HL-60/S4 treated with phorbol 12-myristate 13-acetate at 8.2 ng/mL for 4 days and 3 days (cell line): ENCODE measurements around the gene SENP8.
"Not testable (repeated sequence)": the region's sequence is repeated elsewhere in the genome, so short reads cannot be mapped to it uniquely, and the experiment has no call there.

Experiments used
- in situ Hi-C: fragments of 300-500 bp; cut with MboI; formaldehyde crosslinking; loops from 2 replicates; pipeline ENCODE4 v1.15.0; 2022; ENCODE audit warnings: low sequenced_read_pairs

SENP8 gene

DNA sequence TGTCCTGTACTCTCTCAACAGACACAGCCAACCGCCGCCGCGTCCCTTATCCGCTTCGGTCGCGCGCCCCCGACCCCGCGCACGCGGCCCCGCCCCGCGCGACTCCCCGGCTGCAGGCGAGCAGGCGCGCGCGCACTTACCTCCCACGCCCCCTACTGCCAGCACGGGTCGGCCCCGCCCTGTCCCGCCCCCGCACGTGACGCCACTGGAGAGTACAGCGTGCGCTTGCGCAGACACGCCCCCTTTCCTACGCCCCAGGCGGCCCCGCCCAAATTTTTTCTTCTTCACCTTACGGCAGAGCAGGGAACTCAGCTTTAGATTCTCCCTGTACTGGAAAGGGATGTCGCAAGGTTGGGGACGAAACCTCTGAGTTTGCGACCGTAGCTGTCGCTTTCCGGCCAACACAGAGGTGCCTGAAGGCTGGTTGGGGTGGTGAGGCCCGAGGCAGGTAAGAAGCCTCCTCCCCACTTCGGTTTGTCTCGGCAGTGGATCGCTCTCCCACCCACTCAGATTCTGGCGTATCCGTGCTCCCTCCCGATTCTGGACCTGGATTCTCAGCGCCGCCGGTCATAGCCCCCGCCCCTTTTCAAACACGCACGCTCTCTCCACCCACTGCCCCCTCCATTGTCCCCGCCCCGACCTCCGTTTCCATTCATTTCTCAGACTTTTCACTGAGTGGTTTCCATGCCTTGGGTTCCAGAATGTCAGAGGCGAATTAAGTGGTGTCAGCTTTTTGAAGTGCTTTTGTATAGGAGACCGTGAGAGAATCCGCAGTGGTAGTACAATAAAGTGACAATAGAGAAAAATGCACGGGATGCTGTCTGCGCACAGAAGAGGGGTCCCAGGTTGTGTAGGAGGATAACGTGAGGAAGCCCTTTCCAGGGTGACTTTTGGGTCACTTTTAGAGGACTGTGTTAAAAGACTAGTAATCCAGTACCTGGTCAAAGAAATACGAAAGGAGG, at the start of gene SENP8, which contains the start of gene MYO9A:
TSS of gene SENP8 (plus strand) at position 387 of the 962 bp plus-strand sequence. CDS start 21,221 bp downstream, outside the sequence.
TSS of gene MYO9A (minus strand) at position 134 of the 962 bp plus-strand sequence. CDS start 71,587 bp downstream, outside the sequence.
- in situ Hi-C loops: no loop called here

DNA sequence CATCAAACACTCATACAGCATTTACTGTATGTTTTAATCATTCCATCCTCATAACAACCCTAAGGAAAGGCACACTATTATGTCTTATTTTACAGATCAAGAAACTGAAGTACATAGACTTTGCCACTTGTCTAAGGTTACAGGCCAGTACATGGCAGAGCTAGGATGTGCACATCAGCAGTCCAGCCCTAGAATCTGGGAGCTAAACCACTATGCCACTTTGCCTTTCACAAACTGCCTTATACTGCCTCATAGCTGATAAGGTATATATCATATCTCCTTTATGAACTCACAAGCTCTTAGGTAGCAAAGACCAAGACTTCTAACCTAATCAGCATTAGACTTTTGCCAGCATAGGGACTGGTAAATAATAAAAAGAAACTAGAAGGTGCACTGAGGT, 49.3 kb upstream of the SENP8 start:
- in situ Hi-C loops: no loop called here

- in situ Hi-C loops: no loop called here
Measured at GRCh38 chr15:72070817-72071447, 47.3 kb upstream of the SENP8 start.

- in situ Hi-C loops: not testable (repeated sequence)
Measured at GRCh38 chr15:72071448-72071825, 46.8 kb upstream of the SENP8 start.

DNA sequence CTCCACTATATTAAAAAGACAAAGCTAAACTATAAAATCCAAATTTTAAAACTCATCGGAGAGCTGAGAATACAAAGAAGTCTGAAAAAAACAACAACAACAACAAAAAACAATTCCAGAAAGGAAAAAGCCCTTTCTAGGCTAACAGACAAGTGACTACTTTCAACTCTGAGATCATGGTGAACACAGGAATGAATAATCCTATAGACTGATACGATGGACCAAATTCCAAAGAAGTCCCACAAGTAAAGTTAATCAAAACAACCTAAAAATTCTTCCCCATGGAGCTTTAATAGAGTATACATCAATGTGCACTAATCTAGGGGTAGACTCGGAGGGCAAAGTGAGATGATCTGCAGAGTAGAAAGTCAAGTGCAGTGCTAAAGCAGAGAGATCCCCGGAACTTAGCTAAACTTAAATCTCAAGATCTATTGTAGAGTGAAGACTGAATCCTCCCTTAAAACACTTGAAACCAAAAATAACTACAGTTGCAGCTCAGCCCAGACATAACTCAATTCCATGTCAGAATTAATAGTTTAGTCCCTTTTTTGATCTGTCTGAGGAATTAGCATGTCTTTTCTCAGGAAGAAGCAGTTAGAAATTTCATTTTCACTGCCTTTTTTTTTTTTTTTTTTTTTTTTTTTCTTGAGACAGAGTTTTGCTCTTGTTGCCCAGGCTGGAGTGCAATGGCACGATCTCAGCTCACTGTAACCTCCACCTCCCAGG, 43.7 kb upstream of the SENP8 start:
- in situ Hi-C loops: no loop called here

DNA sequence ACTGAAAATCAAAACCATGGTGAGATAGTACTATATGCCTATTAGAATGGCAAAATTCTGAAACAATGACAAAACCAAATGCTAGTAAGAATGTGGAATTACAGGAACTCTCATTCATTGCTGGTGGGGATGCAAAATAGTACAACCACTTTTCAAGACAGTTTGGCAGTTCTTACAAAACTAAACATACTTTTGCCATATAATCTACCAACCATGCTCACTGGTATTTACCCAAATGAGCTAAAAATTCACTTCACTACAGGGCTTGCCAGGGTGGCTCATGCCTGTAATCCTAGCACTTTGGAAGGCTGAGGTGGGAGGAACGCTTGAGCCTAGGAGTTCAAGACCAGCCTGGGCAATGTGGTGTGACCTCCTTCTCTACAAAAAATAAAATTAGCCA, 40.3 kb upstream of the SENP8 start:
- in situ Hi-C loops: no loop called here

- in situ Hi-C loops: no loop called here
Measured at GRCh38 chr15:72078887-72079286, 39.3 kb upstream of the SENP8 start.

- in situ Hi-C loops: no loop called here
Measured at GRCh38 chr15:72082176-72082575, 36.0 kb upstream of the SENP8 start.

DNA sequence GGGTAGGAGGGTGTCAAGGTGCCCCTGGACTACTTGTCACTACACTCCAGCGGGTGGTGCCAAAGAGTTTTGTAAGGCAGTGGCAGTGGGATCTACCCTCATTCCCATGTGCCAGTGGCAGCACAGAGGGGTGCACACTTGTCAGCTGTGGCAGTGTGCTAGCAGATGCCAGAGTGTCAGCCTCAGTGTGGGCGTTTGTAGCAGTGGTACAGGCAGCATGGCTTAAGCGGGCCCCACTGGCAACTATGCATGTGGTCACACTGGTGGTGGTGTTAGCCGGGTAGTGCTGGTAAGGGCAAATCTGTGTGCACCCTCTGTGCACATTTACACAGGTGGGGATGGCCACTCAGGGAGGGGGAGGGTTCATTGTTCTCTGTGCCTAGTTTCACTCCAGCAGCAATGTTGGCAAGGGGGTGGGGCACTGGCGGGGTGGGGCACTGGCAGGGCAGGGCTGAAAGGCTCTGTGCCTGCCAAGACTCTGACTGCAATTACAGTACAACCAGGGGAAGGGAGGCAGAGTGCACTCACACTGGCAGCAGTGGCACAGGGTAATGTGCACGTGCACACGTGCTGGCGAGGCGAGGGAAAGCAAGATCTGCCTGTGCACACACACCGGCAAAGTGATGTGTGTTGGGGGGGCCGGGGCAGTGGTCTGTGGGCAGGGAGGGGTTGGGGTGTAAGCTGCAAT, 32.0 kb upstream of the SENP8 start:
- in situ Hi-C loops: no loop called here

DNA sequence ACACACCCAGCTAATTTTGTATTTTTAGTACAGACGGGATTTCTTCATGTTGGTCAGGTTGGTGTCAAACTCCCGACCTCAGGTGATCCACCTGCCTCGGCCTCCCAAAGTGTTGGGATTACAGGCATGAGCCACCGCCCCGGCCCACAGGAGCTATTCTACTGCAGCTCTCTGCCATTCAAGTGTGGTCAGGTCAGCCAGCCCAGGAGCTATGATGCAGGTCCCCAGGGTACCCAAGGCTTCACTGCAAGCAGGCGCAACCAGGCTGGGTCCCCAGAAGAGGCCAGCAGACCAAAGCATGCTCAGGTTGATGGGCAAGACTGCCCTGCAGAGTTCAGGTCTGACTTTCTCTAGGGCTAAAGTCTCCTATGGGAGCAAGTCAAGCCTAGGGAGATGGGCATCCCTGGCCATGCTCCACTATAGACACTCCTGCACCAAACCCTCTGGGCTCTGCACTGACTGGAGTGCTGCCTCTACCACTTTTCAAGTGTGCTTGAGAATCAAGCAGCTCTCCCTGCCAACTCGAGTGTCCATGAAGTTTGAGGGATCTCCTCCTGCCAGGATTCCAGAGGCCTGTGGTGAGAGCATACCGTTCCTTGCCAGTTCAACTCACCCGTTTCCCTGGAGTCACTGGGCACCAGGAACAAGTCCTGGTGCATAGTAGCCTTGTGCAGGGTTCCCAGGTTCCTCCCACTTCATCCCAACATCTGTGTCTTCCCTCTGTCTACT, 31.1 kb upstream of the SENP8 start:
- in situ Hi-C loops: no loop called here

- in situ Hi-C loops: no loop called here
Measured at GRCh38 chr15:72092006-72092405, 26.2 kb upstream of the SENP8 start.

- in situ Hi-C loops: no loop called here
Measured at GRCh38 chr15:72092691-72093090, 25.5 kb upstream of the SENP8 start.

DNA sequence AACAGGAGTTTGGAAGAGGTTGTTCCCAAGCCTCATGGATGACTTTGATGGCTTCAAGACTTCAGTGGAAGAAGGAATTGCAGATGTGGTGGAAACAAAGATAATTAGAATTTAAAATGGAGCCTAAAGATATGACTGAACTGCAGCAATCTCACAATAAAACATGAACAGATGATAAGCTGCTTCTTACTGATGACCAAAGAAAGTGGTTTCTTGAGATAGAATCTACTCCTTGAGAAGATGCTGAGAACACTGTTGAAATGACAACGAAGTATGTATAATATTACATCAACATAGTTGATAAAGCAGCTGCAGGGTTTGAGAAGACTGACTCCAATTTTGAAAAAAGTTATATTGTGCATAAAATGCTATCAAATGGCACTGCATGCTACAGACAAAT, 21.4 kb upstream of the SENP8 start:
- in situ Hi-C loops: no loop called here

DNA sequence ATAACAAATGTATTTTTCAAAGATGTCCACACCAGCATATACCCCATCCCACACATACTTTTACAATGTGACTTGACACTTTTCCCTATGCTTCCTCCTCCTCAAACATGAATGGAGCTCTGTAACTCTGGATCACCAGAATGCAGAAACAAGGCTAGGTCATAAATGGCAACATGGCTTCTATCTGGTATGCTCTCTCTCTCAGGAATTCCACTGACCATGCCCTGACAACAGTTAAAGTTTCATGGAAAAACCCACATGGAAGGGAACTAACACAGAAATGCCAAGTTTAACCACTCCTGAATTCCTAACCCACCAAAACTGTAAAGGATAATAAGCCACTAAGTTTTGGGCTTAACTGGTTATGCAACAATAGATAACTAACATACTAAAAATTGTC, 20.2 kb upstream of the SENP8 start:
- in situ Hi-C loops: no loop called here

GRCh38 chr15:72099155-72099554, 19.0 kb upstream of the SENP8 start:
- in situ Hi-C loops: no loop called here

DNA sequence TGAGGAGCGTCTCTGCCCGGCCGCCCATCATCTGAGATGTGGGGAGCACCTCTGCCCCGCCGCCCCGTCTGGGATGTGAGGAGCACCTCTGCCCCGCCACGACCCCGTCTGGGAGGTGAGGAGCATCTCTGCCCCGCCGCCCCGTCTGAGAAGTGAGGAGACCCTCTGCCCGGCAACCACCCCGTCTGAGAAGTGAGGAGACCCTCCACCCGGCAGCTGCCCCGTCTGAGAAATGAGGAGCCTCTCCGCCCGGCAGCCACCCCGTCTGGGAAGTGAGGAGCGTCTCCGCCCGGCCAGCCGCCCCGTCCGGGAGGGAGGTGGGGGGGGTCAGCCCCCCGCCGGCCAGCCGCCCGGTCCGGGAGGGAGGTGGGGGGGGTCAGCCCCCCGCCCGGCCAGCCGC, 17.7 kb upstream of the SENP8 start:
- in situ Hi-C loops: not testable (repeated sequence)

DNA sequence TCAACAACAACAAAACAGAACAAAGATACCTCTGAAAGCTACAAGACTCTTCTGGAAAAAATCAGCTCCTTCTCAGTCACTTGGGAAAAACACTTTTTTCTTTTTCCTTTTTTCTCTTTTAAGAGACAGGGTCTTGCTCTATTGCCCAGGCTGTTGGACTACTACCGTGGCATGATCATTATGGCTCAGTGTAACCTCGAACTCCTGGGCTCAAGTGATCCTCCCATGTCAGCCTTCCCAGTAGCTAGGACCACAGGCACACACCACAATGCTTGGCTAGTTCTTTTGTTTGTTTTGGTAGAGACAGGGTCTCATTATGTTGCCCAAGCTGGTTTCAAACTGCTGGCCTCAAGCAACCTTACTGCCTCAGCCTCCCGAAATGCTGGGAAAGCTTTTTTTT, 13.1 kb upstream of the SENP8 start:
- in situ Hi-C loops: no loop called here

DNA sequence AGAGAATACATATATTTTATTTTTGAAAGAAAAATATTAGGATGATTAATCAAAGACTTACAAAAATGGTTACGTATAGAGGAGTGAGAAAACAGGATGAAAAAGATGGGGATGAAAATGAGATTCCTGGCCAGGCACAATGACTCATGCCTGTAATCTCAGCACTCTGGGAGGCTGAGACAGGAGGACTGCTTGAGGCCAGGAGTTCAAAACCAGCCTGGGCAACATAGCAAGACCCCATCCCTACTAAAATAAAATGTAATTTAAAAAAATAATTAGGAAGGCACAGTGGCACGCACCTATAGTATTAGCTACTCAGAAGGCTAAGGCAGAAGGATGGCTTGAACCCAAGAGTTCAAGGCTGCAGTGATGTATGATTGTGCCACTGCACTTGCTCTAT, 12.1 kb upstream of the SENP8 start:
- in situ Hi-C loops: no loop called here

DNA sequence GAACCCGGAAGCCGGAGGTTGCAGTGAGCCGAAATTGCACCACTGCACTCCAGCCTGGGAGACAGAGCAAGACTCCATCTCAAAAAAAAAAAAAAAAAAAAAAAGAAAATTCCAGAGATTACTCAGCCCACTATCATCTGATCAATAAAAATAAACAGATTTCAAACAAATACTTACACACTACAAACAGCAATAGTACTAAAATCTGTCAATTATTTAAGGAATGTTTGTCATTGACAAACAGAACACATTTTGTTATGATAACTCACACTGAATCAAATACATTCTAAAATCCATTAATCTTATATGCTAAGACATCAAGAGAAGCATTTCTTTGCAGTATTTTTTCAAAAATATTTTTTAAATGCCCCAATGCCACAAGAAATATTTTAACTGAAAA, 7.8 kb upstream of the SENP8 start:
- in situ Hi-C loops: no loop called here

DNA sequence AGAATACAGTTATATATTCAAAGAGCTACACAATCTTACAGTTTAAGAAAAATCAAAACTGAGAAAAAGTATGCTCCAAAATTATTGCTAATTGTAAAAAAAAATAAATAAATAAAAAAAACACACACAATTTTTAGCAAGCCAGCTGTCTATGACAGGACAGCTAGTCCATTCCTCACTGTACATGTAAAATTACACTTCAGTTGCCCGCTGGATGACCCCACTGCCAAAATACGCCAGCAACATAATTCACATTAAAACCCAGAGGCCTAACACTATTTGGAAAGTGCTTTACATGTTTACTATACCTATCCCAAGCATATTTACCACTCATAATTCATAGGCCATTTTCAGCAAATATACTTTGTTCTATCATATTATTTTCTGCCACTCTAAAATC, 6.1 kb upstream of the SENP8 start:
- in situ Hi-C loops: no loop called here
